Effector memory CD8-positive, alpha-beta T cell (primary cell): Measurements from ENCODE around the gene FBXL17.

Experiments used
- ATAC-seq: fragments of 150-1000 bp; cut with Tn5 transposase; replicated peaks from 2 replicates; pipeline ENCODE4 v1.10.0; 2021; ENCODE audit warnings: mild to moderate bottlenecking, moderate library complexity
- DNase-seq, 3 experiments: peaks; one replicate each; pipeline ENCODE4 v3.0.0; 2021
- H3K27ac Mint-ChIP-seq, 2 donors: one replicate each; pipeline ENCODE4 v1.8.0; 2022; ENCODE audit warnings: mild to moderate bottlenecking in 2 of 2, mixed read lengths in 2 of 2, moderate library complexity in 2 of 2
- H3K27me3 Mint-ChIP-seq, 2 donors: one replicate each; pipeline ENCODE4 v1.8.0; 2022; ENCODE audit warnings: mixed read lengths in 2 of 2
- H3K36me3 Mint-ChIP-seq: one replicate; pipeline ENCODE4 v1.8.0; 2022; ENCODE audit warnings: mild to moderate bottlenecking, moderate library complexity, mixed read lengths; ENCODE audit not compliant: insufficient read depth
- H3K4me1 Mint-ChIP-seq, 2 donors: one replicate each; pipeline ENCODE4 v1.8.0; 2022; ENCODE audit warnings: low read depth in 2 of 2, mixed read lengths in 2 of 2
- H3K4me3 Mint-ChIP-seq, 2 donors: one replicate each; pipeline ENCODE4 v1.8.0; 2022; ENCODE audit warnings: mild to moderate bottlenecking in 2 of 2, mixed read lengths in 2 of 2, moderate library complexity in 2 of 2
- H3K9me3 Mint-ChIP-seq, 2 donors: one replicate each; pipeline ENCODE4 v1.8.0; 2022; ENCODE audit warnings: mixed read lengths in 2 of 2

The FBXL17 gene

GRCh38 chr5:108143581-108143980 is 238.3 kb downstream of the FBXL17 start:
- H3K4me1 Mint-ChIP-seq, result peaks cover 4 to 13% of the 10 kb centered on the region in 2 donors
- H3K27me3 Mint-ChIP-seq, result no peaks in the 10 kb centered on the region
- no peak for DNase-seq
- no peak overlapping the region for H3K27ac Mint-ChIP-seq
- no peak for ATAC-seq
- no peaks in the 10 kb centered on the region for H3K9me3 Mint-ChIP-seq
- no peak overlapping the region for H3K4me3 Mint-ChIP-seq
- H3K36me3 Mint-ChIP-seq, result no peaks in the 10 kb centered on the region

DNA sequence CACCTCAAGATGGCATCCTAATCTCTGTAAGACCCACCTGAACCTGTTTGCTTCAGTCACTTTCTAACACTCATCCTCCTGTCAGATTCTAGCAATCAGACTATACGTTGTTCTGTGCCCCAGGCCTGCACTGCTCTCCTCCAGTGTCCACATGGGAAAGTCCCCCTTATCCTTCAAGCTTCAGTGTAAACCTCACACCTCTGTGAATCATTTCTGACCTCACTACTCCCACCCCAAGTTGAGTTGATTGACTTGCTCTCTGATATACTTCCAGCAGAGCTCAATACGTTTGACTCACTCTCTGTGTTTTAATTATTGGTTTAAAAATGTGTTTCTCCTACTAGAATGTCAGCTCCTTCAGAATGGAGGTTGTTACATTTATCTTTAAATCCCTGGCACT is 240.2 kb downstream of the FBXL17 start:
- Mint-ChIP-seq H3K27ac (no peak overlapping the region), H3K4me3 (no peak overlapping the region), H3K27me3 (no peaks in the 10 kb centered on the region), H3K4me1 (peaks cover 4 to 5% of the 10 kb centered on the region in 2 donors), H3K9me3 (no peaks in the 10 kb centered on the region), H3K36me3 (no peaks in the 10 kb centered on the region)
- ATAC-seq, result no peak
- no peak for DNase-seq

GRCh38 chr5:108136493-108136892 is 245.4 kb downstream of the FBXL17 start:
- Mint-ChIP-seq H3K27ac (no peak overlapping the region), H3K9me3 (no peaks in the 10 kb centered on the region), H3K4me1 (no peaks in the 10 kb centered on the region), H3K4me3 (no peak overlapping the region), H3K36me3 (no peaks in the 10 kb centered on the region), H3K27me3 (no peaks in the 10 kb centered on the region)
- no peak for DNase-seq
- ATAC-seq, result no peak

DNA sequence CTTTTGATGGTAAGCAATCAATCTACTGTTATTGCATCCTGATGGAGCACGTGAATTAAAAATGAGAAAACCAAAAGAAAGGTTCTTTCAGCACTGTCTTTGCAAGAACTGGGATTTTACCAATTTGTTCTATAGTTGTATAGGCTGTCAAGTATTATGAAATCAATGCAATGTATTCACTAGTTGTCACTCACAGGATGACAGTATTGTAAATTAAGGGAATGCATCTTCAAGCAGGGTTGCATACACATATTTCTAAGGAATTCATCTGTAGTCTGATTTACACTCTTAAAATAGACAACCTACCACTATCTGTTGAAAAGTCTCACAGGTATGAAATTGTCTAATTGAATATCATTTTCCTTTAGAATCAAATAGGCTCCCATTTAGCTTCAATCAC is 252.8 kb downstream of the FBXL17 start:
- Mint-ChIP-seq H3K36me3 (no peaks in the 10 kb centered on the region), H3K4me3 (no peak overlapping the region), H3K9me3 (no peaks in the 10 kb centered on the region), H3K4me1 (no peaks in the 10 kb centered on the region), H3K27me3 (no peaks in the 10 kb centered on the region), H3K27ac (no peak overlapping the region)
- ATAC-seq, result no peak
- DNase-seq, result no peak

DNA sequence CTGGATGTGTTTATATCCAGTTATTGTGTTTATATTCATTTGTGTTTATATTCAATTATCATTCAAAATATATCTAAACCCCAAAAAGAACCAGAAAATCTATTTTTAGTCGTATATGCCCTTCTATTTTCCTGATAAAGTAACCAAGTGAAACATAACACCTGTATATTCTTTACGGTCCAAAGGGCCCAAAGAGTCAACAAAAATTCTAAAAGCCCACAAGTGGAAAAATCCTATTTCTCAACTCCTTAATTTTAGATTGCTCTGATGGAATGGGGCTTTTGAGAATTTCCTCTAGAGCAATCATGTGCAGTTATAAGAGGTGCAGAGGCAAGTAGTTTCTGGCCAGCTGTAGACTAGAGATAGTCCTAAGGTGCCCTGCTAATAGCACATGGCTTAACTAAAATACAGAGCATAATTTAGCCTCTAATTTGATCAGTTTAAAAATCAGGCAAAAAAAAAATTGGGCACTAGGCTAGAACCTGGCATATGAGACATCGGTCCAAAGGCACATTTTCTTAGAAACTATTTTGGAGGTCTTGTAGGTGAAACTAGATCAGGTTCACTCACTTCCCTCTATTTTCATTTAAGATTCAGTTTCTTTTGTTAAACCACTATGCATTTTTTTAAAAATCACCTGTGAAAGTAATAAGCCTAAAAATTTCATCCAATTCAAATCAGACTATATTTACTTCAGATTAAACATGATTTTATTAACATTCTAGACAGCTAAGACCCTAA is 256.0 kb downstream of the FBXL17 start:
- no peak for ATAC-seq
- H3K9me3 Mint-ChIP-seq, result no peaks in the 10 kb centered on the region
- H3K4me1 Mint-ChIP-seq, result no peaks in the 10 kb centered on the region
- no peak for DNase-seq
- H3K27ac Mint-ChIP-seq, result no peak overlapping the region
- H3K36me3 Mint-ChIP-seq, result no peaks in the 10 kb centered on the region
- no peaks in the 10 kb centered on the region for H3K27me3 Mint-ChIP-seq
- no peak overlapping the region for H3K4me3 Mint-ChIP-seq

DNA sequence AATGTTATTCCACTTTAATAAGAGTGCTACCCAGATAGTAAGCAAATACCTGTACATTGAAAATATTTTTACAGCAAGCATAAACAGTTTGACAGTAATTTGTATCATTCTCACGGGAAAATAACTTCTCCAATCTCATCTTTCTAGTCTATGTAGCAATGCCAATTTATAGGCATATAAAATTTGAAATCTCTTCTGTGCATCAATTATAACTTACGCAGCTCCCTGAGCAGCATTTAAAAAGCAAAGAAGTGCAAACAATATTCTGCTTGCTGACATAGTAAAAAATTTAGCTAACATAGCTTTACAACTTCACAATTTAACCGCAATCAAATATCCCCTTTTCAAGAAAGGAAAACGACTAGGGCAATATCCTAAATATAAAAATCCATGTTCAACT is 257.3 kb downstream of the FBXL17 start:
- no peaks in the 10 kb centered on the region for H3K9me3 Mint-ChIP-seq
- H3K27ac Mint-ChIP-seq, result no peak overlapping the region
- no peaks in the 10 kb centered on the region for H3K4me1 Mint-ChIP-seq
- H3K27me3 Mint-ChIP-seq, result no peaks in the 10 kb centered on the region
- no peak overlapping the region for H3K4me3 Mint-ChIP-seq
- DNase-seq, result no peak
- no peak for ATAC-seq
- no peaks in the 10 kb centered on the region for H3K36me3 Mint-ChIP-seq

- DNase-seq (no peak), ATAC-seq (no peak)
- H3K27ac Mint-ChIP-seq, result no peak overlapping the region
- H3K9me3 Mint-ChIP-seq, result no peaks in the 10 kb centered on the region
- no peaks in the 10 kb centered on the region for H3K4me1 Mint-ChIP-seq
- H3K36me3 Mint-ChIP-seq, result no peaks in the 10 kb centered on the region
- no peaks in the 10 kb centered on the region for H3K27me3 Mint-ChIP-seq
- no peak overlapping the region for H3K4me3 Mint-ChIP-seq
Observed at GRCh38 chr5:108122702-108123101, 259.2 kb downstream of the FBXL17 start.

- no peak for ATAC-seq
- no peaks in the 10 kb centered on the region for H3K4me1 Mint-ChIP-seq
- H3K36me3 Mint-ChIP-seq, result peaks cover 3% of the 10 kb centered on the region
- H3K4me3 Mint-ChIP-seq, result no peak overlapping the region
- no peak overlapping the region for H3K27ac Mint-ChIP-seq
- no peaks in the 10 kb centered on the region for H3K9me3 Mint-ChIP-seq
- no peaks in the 10 kb centered on the region for H3K27me3 Mint-ChIP-seq
- no peak for DNase-seq
Observed at GRCh38 chr5:108118813-108119514, 262.9 kb downstream of the FBXL17 start.

GRCh38 chr5:108115673-108116072 is 266.2 kb downstream of the FBXL17 start:
- DNase-seq (no peak), ATAC-seq (no peak)
- no peaks in the 10 kb centered on the region for H3K9me3 Mint-ChIP-seq
- peaks cover 0 to 5% of the 10 kb centered on the region in 2 donors for H3K4me1 Mint-ChIP-seq
- H3K27me3 Mint-ChIP-seq, result no peaks in the 10 kb centered on the region
- H3K36me3 Mint-ChIP-seq, result peaks cover 3% of the 10 kb centered on the region
- no peak overlapping the region for H3K4me3 Mint-ChIP-seq
- H3K27ac Mint-ChIP-seq, result no peak overlapping the region

DNA sequence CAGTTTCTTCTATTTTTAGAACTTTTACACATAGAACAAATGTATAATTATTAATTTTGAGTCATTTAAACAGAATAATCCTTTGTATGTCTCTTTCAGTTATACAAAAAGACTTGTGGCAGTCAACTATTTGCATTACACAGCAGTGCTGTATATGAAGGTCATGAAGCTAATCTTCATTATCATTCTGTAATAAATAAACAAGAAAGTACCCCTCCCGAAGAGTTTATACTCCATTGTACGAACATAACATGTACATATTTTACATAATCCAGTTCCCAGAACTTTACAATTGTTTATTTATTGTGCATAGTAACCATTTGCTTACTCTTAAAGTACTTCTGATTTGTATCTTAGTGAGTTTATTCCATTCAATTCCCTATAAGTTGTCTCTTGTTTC is 267.9 kb downstream of the FBXL17 start:
- no peaks in the 10 kb centered on the region for H3K27me3 Mint-ChIP-seq
- H3K4me3 Mint-ChIP-seq, result no peak overlapping the region
- ATAC-seq, result no peak
- H3K36me3 Mint-ChIP-seq, result peaks cover 3% of the 10 kb centered on the region
- no peak for DNase-seq
- no peaks in the 10 kb centered on the region for H3K9me3 Mint-ChIP-seq
- H3K4me1 Mint-ChIP-seq, result peaks cover 0 to 5% of the 10 kb centered on the region in 2 donors
- no peak overlapping the region for H3K27ac Mint-ChIP-seq

DNA sequence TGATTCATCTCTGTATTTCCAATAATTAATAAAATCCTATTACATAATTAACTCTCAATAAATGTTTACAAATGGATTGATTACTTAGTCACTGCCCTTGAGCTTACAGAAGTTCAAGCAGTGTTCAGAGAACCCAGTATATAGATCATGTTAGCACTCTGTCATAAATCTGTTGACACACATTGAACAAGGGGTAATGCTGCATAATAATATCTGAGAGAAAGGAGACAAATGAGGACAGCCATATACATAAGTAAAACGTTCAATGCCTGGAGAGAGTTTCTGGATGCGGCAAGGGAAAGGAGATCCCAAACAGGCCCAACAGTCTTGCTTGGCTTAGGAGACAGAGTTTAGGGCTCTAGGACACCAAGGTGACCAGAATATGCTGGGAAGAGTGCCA is 270.2 kb downstream of the FBXL17 start:
- H3K9me3 Mint-ChIP-seq, result peaks cover 0 to 1% of the 10 kb centered on the region in 2 donors
- no peak overlapping the region for H3K4me3 Mint-ChIP-seq
- H3K27ac Mint-ChIP-seq, result no peak overlapping the region
- ATAC-seq (no peak), DNase-seq (no peak)
- H3K27me3 Mint-ChIP-seq, result no peaks in the 10 kb centered on the region
- peaks cover 8% of the 10 kb centered on the region for H3K36me3 Mint-ChIP-seq
- H3K4me1 Mint-ChIP-seq, result peaks cover 0 to 5% of the 10 kb centered on the region in 2 donors

GRCh38 chr5:108109059-108109458 is 272.8 kb downstream of the FBXL17 start:
- DNase-seq (no peak), ATAC-seq (no peak)
- Mint-ChIP-seq H3K36me3 (peaks cover 5% of the 10 kb centered on the region), H3K4me1 (peaks cover 0 to 5% of the 10 kb centered on the region in 2 donors), H3K9me3 (peaks cover 0 to 1% of the 10 kb centered on the region in 2 donors), H3K4me3 (no peak overlapping the region), H3K27ac (no peak overlapping the region), H3K27me3 (no peaks in the 10 kb centered on the region)

GRCh38 chr5:108104448-108104847 is 277.4 kb downstream of the FBXL17 start:
- no peaks in the 10 kb centered on the region for H3K4me1 Mint-ChIP-seq
- no peak overlapping the region for H3K27ac Mint-ChIP-seq
- peaks cover 0 to 1% of the 10 kb centered on the region in 2 donors for H3K9me3 Mint-ChIP-seq
- no peak overlapping the region for H3K4me3 Mint-ChIP-seq
- H3K36me3 Mint-ChIP-seq, result peaks cover 5% of the 10 kb centered on the region
- no peak for ATAC-seq
- no peaks in the 10 kb centered on the region for H3K27me3 Mint-ChIP-seq
- no peak for DNase-seq

DNA sequence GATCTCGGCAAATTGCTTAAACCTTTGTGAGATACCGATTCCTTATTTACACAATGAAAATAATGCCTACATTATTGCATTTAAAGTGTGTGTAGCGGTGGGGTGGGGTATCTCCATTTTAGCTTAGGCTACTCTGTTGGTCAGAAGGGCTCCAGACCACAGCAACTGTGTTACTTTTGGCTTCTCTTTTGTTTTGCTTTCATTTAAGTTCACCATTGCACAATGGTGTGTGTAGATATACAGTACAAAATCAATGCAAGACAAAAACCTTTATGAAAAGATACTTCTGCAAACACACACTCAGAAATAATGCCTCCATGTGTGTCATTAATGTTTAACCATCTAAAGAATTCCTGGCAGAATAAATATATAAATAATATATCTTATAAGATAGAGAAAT is 279.4 kb downstream of the FBXL17 start:
- DNase-seq, result no peak
- Mint-ChIP-seq H3K4me1 (no peaks in the 10 kb centered on the region), H3K36me3 (no peaks in the 10 kb centered on the region), H3K4me3 (no peak overlapping the region), H3K9me3 (no peaks in the 10 kb centered on the region), H3K27ac (no peak overlapping the region), H3K27me3 (no peaks in the 10 kb centered on the region)
- no peak for ATAC-seq
